Ovary (tissue), 9 donors: ENCODE measurements around the gene AUTS2. TPM values are rescaled to one million over a fixed set of nuclear protein-coding genes. Genes with fewer than 3 reads are reported as not detected.

ENCODE experiments used
- DNase-seq, 5 donors: peaks; one replicate each; pipeline ENCODE4 v3.0.0-alpha.2; 2019 to 2020
- H3K27ac ChIP-seq, 2 donors: fragments of 200-600 bp; one replicate each; pipeline versions ENCODE4 v1.5.1 to v1.8.0; 2019 to 2022
- H3K27me3 ChIP-seq: fragments of 200-600 bp; one replicate; pipeline ENCODE4 v1.8.0; 2022
- H3K36me3 ChIP-seq: fragments of 200-600 bp; sonication (generic); one replicate; pipeline ENCODE4 v1.5.1; 2019
- H3K4me1 ChIP-seq: one replicate; pipeline ENCODE4 v1.8.1; 2013; ENCODE audit warnings: mild to moderate bottlenecking, moderate library complexity; ENCODE audit not compliant: insufficient read depth
- H3K4me3 ChIP-seq: fragments of 200-600 bp; sonication (generic); one replicate; pipeline ENCODE4 v1.5.1; 2017
- H3K9me3 ChIP-seq, 2 donors: fragments of 200-600 bp in 1 of 2; sonication (generic) in 1 of 2; one replicate each; pipeline versions ENCODE4 v1.5.1 to v1.8.1; 2013 to 2019; ENCODE audit warnings: mild to moderate bottlenecking in 1 of 2, moderate library complexity in 1 of 2
- EP300 ChIP-seq: sonication (generic); formaldehyde crosslinking; IDR thresholded peaks from one replicate; pipeline ENCODE4 v1.6.1; 2017; ENCODE audit warnings: antibody characterized with exemption
- POLR2A ChIP-seq: fragments of 450-650 bp; IDR thresholded peaks from one replicate; pipeline ENCODE4 v1.6.1; 2017; ENCODE audit warnings: antibody characterized with exemption, mild to moderate bottlenecking, moderate library complexity
- WGBS, 3 donors: extraction: QIAGEN DNeasy Blood & Tissue Kit in 1 of 3; methylation state at CpG; one replicate each; pipeline versions ENCODE4 v1.1.5 to v1.1.7; 2013 to 2017; 5-methylcytosine and 5-hydroxymethylcytosine counted together
- intact Hi-C, 4 donors: fragments of 100-400 bp; cut with DNase I; formaldehyde crosslinking; loops; one replicate each; pipeline versions ENCODE4 v1.11.0 to v1.15.1; 2022 to 2023
- polyA plus RNA-seq, 2 donors: library from polyadenylated mRNA; stranded (reverse); fragments of 200-250 nt in 1 of 2; fragments of 350-450 nt in 1 of 2; fragmentation: Illumina TruSeq in 1 of 2; extraction: RNeasy Lipid Tissue Mini Kit (QIAGEN cat#74804) in 1 of 2; gene quantifications; one replicate each; pipeline ENCODE4 v1.2.3, GENCODE V29; 2013 to 2014
- total RNA-seq, 7 donors: library from RNA; depleted of rRNA in 2 of 7; stranded (reverse); fragments of >200 nt in 2 of 7; fragmentation: NEBNext Ultra II Directional in 3 of 7; extraction: Animal tissue kit (Norgen Biotek cat#: 25700) in 3 of 7; gene quantifications; one replicate each; pipeline versions ENCODE4 v1.1.0 to v1.2.4, GENCODE V29; 2016 to 2023
- TF ChIP-seq, protein P1 (sequence below), 3 donors: fragments of 450-650 bp in 2 of 3; fragments of 200-600 bp in 1 of 3; IDR thresholded peaks; one replicate each; pipeline versions ENCODE4 v1.5.1 to v1.8.0; 2016 to 2022; ENCODE audit warnings: antibody characterized with exemption in 3 of 3, mild to moderate bottlenecking in 1 of 3
- donor health status: DM: no; HTN: no; CAD: no; lungs with moderate emphysema.
- donor health status: DM: no; HTN: no; CAD: no.
- donor health status: Bipolar disorder and iron deficiency.
- donor health status: DM: yes; HTN: yes; CAD: no.
- donor health status: DM: no; HTN: no; CAD: no.
- donor health status: DM: yes; HTN: yes; CAD: no.

Gene AUTS2
- total and polyA plus RNA-seq, 9 donors = 18.3 to 60.9 (median 44.9) TPM

- no peaks in the 10 kb centered on the region for H3K27me3 ChIP-seq
- TF ChIP-seq EP300 = no peak
- TF ChIP-seq, protein P1, sequence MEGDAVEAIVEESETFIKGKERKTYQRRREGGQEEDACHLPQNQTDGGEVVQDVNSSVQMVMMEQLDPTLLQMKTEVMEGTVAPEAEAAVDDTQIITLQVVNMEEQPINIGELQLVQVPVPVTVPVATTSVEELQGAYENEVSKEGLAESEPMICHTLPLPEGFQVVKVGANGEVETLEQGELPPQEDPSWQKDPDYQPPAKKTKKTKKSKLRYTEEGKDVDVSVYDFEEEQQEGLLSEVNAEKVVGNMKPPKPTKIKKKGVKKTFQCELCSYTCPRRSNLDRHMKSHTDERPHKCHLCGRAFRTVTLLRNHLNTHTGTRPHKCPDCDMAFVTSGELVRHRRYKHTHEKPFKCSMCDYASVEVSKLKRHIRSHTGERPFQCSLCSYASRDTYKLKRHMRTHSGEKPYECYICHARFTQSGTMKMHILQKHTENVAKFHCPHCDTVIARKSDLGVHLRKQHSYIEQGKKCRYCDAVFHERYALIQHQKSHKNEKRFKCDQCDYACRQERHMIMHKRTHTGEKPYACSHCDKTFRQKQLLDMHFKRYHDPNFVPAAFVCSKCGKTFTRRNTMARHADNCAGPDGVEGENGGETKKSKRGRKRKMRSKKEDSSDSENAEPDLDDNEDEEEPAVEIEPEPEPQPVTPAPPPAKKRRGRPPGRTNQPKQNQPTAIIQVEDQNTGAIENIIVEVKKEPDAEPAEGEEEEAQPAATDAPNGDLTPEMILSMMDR (IDR thresholded peaks at IDR 0.05) = peak; percentile 27 to 46 (median 40)
- no peaks in the 10 kb centered on the region for H3K4me1 ChIP-seq
- no peak overlapping the region for H3K4me3 ChIP-seq
- 58 to 68% (median 59%) methylated on average over 2 of the region's 2 CpGs for WGBS, 3 donors
- H3K36me3 ChIP-seq = no peaks in the 10 kb centered on the region
- H3K27ac ChIP-seq = no peak overlapping the region
- intact Hi-C loops = no loop called here
- peak in 4 of 5 donors; percentile 17 to 44 (median 35) for DNase-seq
- no peaks in the 10 kb centered on the region for H3K9me3 ChIP-seq
Measured at GRCh38 chr7:69932034-69932628, 333.9 kb downstream of the AUTS2 start.

- H3K9me3 ChIP-seq = no peaks in the 10 kb centered on the region
- H3K27me3 ChIP-seq = no peaks in the 10 kb centered on the region
- no peak overlapping the region for H3K4me3 ChIP-seq
- no peaks in the 10 kb centered on the region for H3K4me1 ChIP-seq
- no peak for DNase-seq
- H3K36me3 ChIP-seq = no peaks in the 10 kb centered on the region
- 83 to 92% (median 88%) methylated on average over 5 of the region's 5 CpGs for WGBS, 3 donors
- intact Hi-C loops = no loop called here
- no peak overlapping the region for H3K27ac ChIP-seq
- TF ChIP-seq EP300 (no peak), POLR2A (no peak)
- TF ChIP-seq, protein P1 (IDR thresholded peaks at IDR 0.05) = no peak
Measured at GRCh38 chr7:69934144-69934903, 336.0 kb downstream of the AUTS2 start.

- H3K27me3 ChIP-seq = no peaks in the 10 kb centered on the region
- H3K4me3 ChIP-seq = no peak overlapping the region
- no peak overlapping the region for H3K27ac ChIP-seq
- H3K36me3 ChIP-seq = no peaks in the 10 kb centered on the region
- DNase-seq = no peak
- no peaks in the 10 kb centered on the region for H3K9me3 ChIP-seq
- 94 to 96% (median 95%) methylated on average over 2 of the region's 2 CpGs for WGBS, 3 donors
- intact Hi-C loops = no loop called here
- H3K4me1 ChIP-seq = no peaks in the 10 kb centered on the region
- TF ChIP-seq, protein P1 (IDR thresholded peaks at IDR 0.05) = no peak
- TF ChIP-seq POLR2A (no peak), EP300 (no peak)
Measured at GRCh38 chr7:69935107-69935506, 336.8 kb downstream of the AUTS2 start.

DNA sequence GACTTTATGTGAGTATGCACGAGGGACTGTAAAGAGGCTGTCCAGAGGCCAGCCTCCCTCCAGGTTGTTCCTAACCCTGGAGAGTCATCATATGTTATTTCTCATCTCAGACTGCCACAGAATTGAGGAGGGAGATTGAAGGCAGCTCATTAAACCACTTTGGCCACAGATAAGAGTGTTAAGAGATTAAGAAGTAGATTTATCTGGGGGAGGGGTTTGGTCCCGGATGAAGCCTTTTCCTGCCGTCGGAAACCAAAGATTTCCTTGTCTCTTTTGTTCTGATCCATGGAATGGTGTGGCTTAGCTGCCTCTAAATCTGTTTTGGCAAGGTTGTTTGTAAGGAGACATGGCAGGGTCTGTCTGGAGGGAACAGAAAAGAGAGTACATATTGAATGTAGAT is 338.8 kb downstream of the AUTS2 start:
- no peaks in the 10 kb centered on the region for H3K4me1 ChIP-seq
- H3K36me3 ChIP-seq = no peaks in the 10 kb centered on the region
- H3K9me3 ChIP-seq = no peaks in the 10 kb centered on the region
- DNase-seq = no peak
- H3K27me3 ChIP-seq = no peaks in the 10 kb centered on the region
- no peak overlapping the region for H3K4me3 ChIP-seq
- TF ChIP-seq, protein P1 (IDR thresholded peaks at IDR 0.05) = no peak
- TF ChIP-seq EP300 (no peak), POLR2A (no peak)
- WGBS, 3 donors = 69 to 86% (median 84%) methylated on average over 4 of the region's 4 CpGs
- H3K27ac ChIP-seq = no peak overlapping the region
- intact Hi-C loops = no loop called here
